IPS DF 4.7 (cell line): ENCODE measurements around the gene DACH1.

ENCODE experiments used
- DNase-seq: peaks from one replicate; pipeline ENCODE4 v3.0.0-alpha.2; 2013; ENCODE audit warnings: low spot score; ENCODE audit errors: extremely low read depth

The DACH1 gene

DNA sequence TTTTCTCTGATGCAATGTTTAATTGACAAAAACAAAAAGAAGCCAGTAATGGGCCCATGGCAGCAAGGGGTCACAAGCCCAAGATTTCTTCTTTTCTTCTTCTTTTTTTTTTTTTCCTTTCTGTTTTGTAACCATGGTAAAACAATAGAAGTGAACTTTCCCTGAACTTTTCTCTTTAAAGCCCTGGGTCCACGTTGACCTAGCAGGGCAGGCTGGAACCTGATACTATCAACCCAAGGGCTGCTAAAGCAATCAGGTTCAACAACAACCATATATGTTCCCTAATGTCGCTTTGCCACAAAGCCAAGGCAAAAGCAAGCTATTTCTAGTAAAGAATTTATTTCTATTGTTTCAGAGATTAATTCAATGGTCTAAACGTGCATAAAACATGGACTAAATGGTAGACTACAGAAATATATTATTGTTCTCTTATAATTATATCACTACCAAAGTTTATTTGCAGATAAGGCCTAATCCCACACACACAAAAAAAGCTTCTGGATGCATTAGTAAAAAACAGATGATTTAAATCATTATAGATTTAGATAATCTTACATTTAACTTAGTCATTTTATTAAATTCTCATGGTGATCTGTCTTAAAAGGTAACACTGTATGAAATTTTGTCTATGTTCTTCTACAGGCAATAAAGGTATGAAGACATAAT, 153.9 kb downstream of the DACH1 start:
- DNase-seq = no peak

DNA sequence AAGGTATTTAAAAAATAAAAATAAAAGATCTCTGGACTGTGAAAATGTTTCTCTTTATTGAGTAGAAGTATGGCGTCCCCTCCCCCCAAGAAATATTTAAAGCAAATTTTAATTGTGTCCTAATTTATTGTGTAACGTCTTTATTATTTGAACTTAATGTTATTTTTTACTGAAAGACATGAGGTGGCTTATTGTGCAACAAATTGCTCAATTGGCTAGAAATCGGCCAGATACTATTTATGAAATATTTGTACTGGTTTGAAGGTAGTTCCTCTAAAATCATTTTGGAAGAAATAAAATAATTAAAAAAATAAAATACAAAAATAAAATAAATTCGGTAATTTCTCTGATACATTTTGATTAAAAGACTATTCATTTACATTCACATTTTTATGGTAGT, 162.3 kb downstream of the DACH1 start:
- no peak for DNase-seq

- no peak for DNase-seq
These were observed 163.9 kb downstream of the DACH1 start for GRCh38 chr13:71703138-71703537.

DNA sequence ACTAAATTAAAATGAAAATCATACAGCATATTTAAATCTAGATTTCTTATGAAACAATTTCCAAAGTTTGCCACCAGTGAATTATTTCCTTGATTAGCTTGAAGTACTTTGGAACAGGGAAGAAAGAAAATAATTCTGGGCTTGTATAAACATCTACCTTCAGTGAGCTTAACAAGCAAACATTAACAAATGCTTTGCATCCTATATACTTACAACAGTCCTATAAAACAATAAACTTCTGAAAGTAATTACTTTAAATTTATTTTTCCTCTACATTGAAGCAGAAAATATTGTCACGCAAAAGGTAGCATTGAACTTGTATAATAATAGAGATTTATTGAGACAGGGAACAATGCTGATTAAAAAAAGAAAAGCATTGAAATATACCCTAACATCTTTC, 164.8 kb downstream of the DACH1 start:
- no peak for DNase-seq

- DNase-seq = no peak
These were observed 165.3 kb downstream of the DACH1 start for GRCh38 chr13:71701741-71702140.

- DNase-seq = no peak
These were observed 167.7 kb downstream of the DACH1 start for GRCh38 chr13:71699342-71699741.

DNA sequence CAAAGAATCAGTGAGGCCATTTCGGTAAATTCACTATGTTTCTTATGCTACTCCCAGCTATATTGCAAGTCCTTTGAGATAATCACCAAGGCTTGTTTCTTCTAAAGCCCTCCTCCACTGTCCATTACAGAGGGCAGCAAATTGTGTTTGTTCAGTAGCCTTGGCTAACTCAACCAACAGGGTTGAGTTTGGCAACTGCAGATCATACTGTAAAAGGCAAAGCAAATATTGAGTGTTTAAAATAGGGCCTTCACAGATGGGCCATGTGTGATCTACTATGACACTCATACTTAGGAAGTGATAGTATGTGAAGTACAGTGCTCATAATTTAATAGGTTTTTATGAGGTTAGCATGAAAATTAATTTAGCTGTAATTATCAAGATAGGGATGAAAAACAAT, 171.3 kb downstream of the DACH1 start:
- DNase-seq = no peak

- peak; percentile 44 for DNase-seq
These were observed 181.9 kb downstream of the DACH1 start for GRCh38 chr13:71685072-71685471.

DNA sequence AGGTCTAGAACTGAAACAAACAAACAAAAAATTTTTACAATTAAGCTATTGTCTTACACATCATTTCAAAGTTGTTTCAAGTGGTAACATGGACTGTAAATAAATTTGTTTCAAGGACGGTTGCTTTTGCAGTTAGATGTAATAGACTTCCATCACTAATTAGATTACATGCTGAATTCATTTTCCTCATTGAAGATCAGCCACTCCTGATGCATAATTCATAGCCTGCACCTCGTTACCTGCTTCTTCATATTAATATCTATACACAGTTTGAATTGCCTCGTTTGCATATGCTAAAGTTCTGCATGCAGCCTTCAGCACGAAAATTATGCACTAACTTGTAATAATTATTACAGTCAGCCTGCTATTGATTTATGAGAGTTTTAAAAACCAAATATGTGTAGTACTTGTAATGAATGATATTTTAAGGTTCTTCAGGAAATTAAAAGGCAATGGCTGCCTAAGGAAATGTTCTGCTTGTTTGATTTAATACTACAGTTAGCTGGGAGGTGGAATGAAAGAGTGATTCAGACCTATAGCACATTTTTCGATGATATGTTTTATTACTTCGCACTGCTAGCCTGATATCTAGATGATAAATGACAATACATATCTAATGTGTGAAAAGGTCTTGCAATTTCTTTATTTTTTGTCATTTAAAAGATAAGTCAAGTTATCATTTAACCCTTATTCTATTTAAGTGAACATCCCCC, 184.9 kb downstream of the DACH1 start:
- no peak for DNase-seq

DNA sequence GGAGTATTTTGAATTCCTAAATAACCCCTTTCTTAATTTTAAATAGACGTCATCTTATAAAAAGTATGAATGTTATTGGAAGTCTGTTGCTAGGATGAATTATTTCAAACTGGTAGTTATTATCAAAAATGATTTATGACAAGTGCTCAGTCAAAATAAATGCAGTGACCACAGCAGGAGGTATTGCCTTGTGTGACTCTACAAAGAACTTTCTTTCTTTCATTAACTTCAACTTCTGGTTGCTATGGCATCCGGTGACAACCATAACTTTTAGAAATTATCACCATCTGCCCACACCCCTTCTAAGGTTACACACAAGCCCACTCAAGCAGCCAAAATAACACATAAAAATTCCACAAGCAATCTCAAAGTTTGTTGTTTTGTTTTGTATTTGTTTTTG, 189.9 kb downstream of the DACH1 start:
- DNase-seq = no peak

DNA sequence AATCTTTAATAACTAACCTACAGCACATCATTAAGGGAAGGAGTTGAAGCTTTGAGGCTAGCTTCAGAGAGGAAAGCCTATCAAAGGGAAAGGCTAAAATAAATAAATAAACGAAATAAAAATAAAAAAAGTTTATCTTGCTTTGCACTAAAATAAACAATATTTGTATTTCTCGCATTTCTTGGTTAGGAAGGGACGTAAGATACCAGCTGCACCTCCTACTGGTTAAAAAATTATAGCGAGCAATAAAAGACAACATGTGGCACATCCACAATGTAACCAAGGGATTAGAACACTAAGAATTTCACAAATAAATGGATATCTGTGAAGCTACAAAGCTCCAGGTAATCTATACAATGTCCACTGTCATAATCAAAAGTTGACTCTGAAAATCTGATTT, 194.5 kb downstream of the DACH1 start:
- DNase-seq = no peak

DNA sequence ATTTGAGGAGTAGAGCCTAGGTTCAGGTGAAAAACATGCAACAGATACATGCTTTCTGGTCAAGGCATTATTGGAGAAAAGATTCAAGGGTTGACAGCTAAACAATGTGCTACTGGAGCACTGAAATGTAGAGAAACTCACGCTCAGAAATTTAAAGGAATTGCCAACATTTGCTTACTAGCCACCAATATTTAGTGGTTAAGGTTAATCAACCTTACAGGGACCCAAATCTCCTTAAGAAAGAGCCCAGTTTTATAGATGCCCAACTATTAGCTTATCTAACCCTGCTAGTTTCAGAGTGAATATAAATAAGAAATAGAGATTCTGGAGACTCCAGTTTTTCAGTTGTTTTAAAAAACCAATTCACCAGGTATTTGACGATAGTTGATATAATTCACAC, 203.6 kb downstream of the DACH1 start:
- DNase-seq = no peak

DNA sequence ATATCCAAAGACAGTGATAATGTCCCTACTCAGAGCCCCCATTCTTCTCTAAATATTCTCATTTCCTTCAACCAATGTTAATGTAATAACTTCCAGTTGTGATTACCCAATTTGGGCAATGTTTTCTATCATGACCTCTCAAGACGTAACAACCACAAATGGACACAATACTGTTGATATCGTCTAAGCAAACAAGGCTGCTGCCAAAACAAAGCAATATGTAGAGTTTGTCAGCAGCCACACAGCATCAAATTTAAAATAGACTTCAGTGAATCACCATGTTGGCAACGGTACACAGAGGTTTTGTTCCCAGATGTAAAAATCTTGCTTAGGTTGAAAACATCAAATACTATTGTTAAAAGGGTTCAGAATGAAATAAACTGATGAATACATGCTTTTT, 205.1 kb downstream of the DACH1 start:
- DNase-seq = no peak

- DNase-seq = no peak
These were observed 207.6 kb downstream of the DACH1 start for GRCh38 chr13:71659404-71659803.

DNA sequence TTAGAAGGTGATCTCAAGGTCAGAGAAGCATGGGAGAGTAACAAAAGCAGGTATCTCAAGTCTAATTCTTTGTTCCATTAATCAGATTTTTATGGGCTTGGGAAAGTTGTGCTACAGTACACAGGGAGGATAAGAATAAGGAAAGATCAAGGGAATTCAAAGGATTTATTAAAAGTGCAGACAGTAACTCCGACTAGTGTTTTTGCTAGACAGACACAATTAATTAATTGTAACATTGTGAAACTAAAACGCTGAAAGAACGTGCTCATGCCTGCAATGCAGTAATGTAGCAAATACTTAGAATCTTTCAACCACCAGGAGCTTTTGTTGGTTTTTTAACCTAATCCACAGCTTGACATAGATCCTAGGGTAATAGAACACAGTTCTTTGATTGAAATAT, 221.5 kb downstream of the DACH1 start:
- DNase-seq = no peak

DNA sequence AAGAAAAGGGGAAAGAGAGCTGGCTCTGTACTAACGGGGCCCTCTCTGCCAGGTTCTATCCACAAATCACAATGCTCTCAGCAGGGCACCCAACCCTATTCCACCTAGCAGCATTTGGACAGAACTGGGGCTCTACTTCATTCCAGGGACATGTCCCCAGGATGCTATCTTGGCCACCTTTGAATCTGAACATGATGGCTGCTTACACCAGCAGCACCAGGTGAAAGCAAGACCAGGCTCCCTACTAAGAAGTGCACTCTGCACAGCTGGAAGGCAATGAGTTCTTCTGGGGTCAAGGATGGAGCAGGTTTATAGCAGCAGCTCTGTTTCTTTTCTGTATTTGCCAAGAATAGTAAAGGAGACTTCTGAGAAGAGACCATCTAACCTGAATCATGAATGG, 222.4 kb downstream of the DACH1 start:
- no peak for DNase-seq

DNA sequence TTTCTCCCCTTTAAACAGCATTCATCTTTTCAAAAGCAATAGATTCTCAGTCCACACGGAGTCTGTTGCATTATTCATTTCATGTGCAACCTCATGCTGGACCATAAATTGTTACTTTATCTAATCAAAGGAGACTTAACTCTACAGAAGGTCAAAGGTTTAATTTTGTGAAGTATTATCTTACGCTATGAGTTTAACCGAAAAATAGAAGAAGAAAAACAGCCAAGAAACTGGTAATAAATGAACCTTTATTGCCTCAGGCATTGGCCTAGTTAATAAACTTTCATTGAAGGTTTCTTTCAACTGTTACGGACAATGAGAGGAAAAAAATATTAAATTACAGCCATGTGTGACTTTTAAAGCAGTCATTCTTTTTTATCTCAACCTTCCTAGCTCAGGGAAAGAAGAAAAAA, 223.6 kb downstream of the DACH1 start:
- DNase-seq = no peak

DNA sequence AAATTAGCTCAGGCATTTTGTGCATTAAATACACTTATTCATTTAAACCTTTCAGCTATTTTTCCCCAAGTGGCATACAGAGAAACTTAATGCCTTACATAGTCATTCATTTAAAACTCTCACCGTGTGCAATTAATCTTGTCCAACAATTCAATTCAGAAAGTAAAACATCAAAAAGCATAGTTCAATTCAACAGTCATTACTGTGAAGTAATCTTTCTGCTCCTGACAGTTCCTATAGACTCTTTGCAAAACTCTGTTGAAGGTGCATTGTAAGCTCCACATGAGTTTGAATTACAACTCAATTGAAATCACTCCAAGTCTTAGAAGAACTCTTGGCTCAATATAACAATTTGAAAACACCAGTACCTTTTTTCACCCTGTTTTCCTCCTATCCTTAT, 228.3 kb downstream of the DACH1 start:
- no peak for DNase-seq

GRCh38 chr13:71634602-71635443, 232.2 kb downstream of the DACH1 start:
- DNase-seq = no peak

DNA sequence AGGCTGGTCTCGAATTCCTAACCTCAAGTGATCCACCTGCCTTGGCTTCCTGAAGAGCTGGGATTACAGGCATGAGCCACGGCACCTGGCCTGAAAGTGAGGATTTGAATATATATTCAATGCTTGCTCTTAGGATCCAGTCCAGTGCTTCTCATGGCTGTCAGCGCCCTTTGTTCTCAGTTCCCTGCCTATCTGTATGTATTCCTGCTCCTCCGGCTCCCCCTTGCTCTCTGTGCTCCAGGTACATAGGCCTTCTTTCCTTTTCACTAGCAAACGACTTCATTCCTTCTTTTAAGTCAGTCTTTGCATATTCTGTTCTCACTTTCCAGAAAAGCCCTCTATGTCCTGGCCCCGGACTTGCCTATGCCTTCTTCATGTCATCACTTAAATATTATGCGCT, 232.8 kb downstream of the DACH1 start:
- no peak for DNase-seq

GRCh38 chr13:71632721-71633120, 234.3 kb downstream of the DACH1 start:
- no peak for DNase-seq

DNA sequence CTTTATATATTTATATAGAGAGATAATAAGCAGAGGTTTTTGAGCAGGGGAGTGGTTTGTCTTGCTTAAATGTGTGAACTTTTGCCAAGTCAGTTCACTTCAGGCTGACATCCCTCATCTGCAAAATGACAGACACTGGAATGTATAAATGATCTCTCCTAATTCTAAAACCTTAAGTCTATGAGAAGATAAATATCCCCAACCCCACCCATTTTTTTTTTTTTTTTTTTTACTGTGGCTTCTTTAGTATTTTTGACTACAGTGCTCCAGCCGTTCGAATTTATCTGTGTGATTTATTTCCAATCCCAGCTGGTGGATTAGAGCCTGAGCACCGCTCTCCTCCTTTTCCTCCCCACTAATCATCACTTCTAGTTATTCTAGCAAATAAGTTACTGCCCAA, 234.8 kb downstream of the DACH1 start:
- no peak for DNase-seq
